LNCAP (cell line): Measurements from ENCODE around the gene SNX7.

Source experiments
- TF ChIP-seq, protein P1 (sequence below): fragments of 450-650 bp; IDR thresholded peaks from 2 replicates; pipeline ENCODE4 v1.5.1; 2017; ENCODE audit warnings: mild to moderate bottlenecking

Gene SNX7

DNA sequence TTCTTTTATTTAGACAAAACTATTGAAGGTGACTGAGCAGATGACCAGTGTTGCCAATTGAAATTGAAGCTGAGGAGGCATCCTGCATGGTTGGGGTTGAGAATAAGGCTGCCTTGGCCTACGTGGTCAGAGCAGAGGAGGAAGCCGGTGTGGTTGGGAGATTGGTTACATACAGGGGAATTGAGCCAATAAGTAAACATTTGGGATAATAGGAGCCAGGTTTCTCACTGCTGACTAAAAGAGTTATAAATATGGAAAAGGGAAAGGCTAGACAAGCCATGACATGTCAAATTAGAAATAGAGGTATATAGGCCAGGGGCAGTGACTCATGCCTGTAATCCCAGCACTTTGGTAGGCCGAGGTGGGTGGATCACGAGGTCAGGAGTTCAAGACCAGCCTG lies 15.8 kb downstream of the SNX7 start:
- TF ChIP-seq, protein P1, sequence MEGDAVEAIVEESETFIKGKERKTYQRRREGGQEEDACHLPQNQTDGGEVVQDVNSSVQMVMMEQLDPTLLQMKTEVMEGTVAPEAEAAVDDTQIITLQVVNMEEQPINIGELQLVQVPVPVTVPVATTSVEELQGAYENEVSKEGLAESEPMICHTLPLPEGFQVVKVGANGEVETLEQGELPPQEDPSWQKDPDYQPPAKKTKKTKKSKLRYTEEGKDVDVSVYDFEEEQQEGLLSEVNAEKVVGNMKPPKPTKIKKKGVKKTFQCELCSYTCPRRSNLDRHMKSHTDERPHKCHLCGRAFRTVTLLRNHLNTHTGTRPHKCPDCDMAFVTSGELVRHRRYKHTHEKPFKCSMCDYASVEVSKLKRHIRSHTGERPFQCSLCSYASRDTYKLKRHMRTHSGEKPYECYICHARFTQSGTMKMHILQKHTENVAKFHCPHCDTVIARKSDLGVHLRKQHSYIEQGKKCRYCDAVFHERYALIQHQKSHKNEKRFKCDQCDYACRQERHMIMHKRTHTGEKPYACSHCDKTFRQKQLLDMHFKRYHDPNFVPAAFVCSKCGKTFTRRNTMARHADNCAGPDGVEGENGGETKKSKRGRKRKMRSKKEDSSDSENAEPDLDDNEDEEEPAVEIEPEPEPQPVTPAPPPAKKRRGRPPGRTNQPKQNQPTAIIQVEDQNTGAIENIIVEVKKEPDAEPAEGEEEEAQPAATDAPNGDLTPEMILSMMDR, result no peak

DNA sequence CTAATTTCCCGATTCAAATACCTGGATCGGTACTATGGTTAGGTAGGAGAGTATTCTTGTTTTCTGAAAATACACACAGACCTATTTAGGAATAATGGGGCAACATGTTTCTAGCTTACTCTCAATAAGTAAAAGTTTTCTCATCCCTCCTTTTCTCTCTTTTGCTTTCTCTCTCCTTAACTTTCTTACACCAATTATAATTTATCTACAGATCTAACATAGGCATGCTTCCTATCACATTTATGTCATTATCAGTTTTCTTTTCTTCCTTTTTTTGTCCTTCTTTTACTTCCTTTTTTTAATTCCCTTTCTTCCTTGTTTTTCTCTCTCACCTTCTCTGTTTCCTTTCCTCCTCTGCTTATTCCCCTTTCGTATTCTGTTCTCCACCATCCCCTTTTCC lies 20.3 kb downstream of the SNX7 start:
- TF ChIP-seq, protein P1, result no peak

DNA sequence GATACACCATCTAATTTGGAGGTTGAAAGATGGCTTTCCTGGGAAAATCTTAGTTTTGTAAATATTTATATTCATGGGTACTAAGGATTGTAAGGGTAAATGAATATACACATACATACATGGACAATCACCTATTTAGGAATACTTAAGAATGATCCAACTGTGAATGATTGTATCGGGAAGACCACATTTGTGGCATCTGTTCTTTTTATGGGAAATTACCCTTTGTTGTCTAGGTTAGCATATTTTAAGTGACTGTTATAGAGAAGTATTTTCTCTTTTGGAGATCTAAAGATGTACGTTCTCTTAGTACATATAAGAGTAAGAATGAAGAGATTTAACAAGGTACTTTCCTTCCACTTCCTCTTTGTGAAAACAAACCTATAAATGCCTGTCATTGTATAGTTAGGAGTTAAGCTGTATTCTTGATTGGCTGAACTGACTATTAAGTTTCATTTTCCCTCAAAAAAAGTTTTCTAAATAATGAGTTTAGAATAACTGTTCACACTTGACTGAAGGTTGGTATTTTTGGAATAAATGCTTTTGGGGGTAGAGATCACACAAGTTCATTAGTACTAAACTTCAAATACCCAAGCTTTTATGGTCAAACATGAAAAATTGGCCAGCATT lies 26.7 kb downstream of the SNX7 start:
- TF ChIP-seq, protein P1, result no peak

DNA sequence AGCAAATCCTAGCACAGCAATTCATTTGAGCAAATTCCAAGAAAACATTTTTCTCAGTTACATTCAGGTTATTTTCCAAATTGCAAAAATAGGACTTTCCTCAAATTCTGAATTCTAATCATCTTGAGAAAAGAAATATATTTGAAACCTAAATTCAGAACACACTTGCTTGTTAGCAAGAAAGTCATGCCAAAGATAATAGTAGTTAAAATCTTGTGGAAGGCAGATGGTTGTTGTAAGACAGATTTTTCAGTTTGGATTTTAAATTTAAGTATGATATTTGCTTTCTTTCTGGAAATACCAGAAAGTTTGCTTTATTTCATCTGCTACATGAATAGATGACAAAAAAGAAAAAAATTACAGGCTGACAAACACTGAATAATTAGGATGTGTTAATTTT lies 29.1 kb downstream of the SNX7 start:
- TF ChIP-seq, protein P1, result no peak

DNA sequence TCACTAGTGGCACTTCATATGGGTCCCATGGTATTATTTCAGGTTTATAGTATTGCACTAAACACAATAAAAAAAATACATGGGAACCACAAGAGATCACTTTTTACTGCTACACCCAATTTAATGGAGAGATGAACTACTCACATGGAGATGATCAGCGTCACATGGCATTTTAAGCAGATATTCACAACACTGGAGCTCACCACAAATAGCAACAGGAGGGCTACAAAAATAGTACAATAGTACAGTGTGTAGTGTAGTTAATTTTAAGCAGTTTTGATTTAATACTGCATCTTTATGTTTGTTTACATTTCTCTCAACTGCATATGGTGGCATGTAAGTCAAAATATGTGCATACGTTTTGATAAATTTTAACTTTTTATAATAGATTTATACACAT lies 31.0 kb downstream of the SNX7 start:
- TF ChIP-seq, protein P1, result no peak

DNA sequence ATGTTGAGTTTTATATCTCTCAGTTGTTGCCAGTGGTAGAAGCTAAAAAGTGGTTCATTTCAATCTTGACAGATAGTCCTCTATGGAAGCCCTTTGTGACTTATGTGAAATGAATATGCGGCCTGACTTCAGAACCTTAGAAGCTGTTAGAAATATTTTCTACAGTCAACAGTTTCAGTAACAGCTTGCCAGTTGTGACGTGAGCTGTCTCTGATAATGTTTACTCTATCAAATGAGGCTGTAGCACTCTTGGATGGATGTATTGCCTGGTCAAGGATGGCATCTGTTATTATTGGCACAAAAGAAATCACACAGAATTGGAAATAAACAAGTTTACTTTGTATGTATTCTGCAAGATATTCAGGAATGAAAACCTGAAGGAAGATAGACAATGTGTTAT lies 31.9 kb downstream of the SNX7 start:
- TF ChIP-seq, protein P1, result no peak

DNA sequence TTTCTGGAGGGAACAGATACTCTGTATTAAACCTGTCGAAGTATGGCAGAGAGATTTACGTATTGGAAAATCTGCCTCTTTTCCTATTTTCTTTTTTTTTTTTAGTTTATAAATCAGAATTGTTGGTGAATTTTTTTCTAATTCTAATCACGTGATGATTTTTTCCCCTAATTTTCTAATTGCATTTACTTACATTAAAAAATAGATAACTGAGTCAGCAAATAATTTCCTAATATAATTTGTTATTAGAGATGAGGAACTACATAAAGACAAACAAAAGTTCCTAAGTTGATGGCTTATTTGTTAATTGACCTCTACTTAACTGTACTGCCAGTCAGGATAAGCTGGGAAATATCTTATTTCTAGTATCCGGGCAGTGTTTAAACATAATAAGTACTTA lies 34.6 kb downstream of the SNX7 start:
- TF ChIP-seq, protein P1, result no peak

DNA sequence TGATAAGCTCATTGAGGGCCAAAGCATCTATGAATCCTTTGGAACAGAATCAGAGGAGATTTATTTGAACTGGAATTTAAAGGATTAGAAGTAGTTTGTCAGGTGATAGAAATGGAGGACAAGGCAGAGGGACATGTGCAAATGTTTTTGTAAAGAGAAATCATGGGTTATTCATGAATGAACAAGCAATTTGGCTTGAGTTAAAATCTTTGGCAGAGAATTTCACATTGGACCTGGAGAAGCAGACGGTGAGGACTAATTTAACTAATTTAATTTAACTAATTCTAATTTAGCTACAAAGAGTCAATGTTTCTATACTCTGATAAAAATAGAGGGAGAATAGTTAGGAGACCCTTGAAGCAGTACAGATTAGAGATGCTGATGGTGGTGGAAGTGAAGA lies 36.3 kb downstream of the SNX7 start:
- TF ChIP-seq, protein P1, result no peak
